ENCODE data around the gene ZNF652. TPM values are rescaled to one million over a fixed set of nuclear protein-coding genes. Genes with fewer than 3 reads are reported as not detected.

ZNF652 gene
- total RNA-seq, 4 donors from 2014 or later = 35.7 to 58.6 (median 43.9) TPM

DNA sequence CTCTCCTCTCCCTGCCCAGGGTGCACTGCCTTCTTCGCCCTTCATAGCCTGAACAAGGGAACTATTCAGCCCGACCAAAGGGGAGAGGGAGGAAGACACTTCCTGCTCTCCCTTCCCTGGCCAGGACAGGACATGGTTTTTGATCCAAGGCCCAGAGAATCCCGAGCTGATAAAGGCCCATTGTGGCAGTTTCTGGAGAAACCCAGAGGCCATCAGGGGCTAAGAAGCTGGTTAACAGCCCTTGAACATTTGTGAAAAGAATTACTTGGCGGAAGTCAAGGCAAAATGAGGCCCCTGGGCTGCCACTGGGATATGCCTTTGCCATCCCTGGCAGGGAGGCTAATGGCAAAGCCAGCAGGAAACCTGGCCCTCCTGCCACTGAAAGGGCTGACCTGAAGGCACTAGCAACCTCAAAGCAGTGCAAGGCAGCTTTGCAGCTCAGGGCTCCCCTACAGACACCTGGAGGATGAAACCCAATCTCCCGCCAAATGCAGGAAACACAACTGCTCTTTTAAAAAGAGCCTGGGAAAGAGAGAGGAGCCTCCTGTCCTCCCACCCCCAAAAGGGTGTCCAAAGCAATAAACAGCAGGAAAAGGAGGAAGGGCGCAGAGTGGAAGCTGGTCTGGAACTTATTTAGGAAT, 40.0 kb upstream of the ZNF652 start:
- TF ChIP-seq EP300 (IDR thresholded peaks at IDR 0.05) = no peak
- TF ChIP-seq, protein P1, sequence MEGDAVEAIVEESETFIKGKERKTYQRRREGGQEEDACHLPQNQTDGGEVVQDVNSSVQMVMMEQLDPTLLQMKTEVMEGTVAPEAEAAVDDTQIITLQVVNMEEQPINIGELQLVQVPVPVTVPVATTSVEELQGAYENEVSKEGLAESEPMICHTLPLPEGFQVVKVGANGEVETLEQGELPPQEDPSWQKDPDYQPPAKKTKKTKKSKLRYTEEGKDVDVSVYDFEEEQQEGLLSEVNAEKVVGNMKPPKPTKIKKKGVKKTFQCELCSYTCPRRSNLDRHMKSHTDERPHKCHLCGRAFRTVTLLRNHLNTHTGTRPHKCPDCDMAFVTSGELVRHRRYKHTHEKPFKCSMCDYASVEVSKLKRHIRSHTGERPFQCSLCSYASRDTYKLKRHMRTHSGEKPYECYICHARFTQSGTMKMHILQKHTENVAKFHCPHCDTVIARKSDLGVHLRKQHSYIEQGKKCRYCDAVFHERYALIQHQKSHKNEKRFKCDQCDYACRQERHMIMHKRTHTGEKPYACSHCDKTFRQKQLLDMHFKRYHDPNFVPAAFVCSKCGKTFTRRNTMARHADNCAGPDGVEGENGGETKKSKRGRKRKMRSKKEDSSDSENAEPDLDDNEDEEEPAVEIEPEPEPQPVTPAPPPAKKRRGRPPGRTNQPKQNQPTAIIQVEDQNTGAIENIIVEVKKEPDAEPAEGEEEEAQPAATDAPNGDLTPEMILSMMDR (IDR thresholded peaks at IDR 0.05) = no peak
- no peak for TF ChIP-seq POLR2A (IDR thresholded peaks at IDR 0.05)
- 57 to 58% methylated on average over 6 of the region's 6 CpGs for WGBS, 2 donors
- no peak overlapping the region for H3K4me3 ChIP-seq
- no peaks in the 10 kb centered on the region for H3K9me3 ChIP-seq
- H3K36me3 ChIP-seq = peaks cover 0 to 44% (median 8%) of the 10 kb centered on the region in 3 donors
- DNase-seq (ENCODE audit: low spot score in 2 of 2) = no peak
- no peaks in the 10 kb centered on the region for H3K27me3 ChIP-seq
- H3K4me1 ChIP-seq = peaks cover 0 to 39% (median 12%) of the 10 kb centered on the region in 4 donors
- H3K27ac ChIP-seq = peak overlapping the region; percentile 42 to 78 (median 66)

DNA sequence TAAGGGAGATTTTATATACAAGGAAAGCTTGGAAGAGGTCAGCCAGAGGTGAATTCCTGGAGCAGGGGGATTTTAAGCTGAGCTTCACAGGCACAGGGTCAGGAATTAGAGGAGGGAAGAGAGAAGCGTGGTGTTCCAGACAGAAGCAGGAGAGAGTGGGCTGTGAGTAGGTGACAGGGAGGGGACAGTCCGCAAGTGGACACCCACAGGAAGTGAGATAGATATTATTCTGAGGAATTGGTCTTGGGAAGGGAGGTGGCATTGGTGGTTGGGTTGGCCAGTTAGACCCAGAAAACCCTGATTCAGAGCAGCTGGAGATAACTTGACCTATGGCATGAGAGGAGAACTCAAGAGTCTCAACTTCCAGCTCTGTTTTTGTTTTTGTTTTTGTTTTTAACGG, 37.9 kb upstream of the ZNF652 start:
- Histone ChIP-seq H3K9me3 (no peaks in the 10 kb centered on the region), H3K27ac (peak overlapping the region in 2 of 4 donors; percentile 11 to 49), H3K4me3 (no peak overlapping the region), H3K36me3 (peaks cover 0 to 23% (median 0%) of the 10 kb centered on the region in 3 donors), H3K4me1 (peaks cover 0 to 39% (median 12%) of the 10 kb centered on the region in 4 donors), H3K27me3 (no peaks in the 10 kb centered on the region)
- 42 to 48% methylated on average over 3 of the region's 3 CpGs for WGBS, 2 donors
- DNase-seq (ENCODE audit: low spot score in 2 of 2) = no peak
- TF ChIP-seq EP300 (IDR thresholded peaks at IDR 0.05) (no peak), POLR2A (IDR thresholded peaks at IDR 0.05) (no peak)
- TF ChIP-seq, protein P1 (IDR thresholded peaks at IDR 0.05) = no peak

DNA sequence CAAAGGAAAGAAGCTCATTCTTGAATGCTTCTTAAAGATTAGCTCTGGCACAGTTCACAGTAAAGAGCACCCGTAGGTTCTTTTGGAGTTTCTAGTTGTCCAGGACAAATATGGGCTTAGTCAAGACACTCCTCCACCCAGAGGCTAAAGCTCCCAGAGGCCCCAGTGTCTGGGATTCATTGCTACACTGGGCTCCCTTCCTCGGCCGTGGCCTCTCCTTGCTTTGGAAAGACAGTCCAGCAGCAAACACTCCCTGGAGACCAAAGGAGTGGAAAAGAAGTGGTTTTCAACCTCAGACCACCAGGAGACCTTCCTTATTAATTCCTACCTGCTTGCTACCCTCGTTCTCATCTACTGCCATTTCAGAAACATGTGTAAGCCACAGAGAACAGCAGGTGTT, 35.5 kb upstream of the ZNF652 start:
- H3K36me3 ChIP-seq = peaks cover 0 to 2% (median 0%) of the 10 kb centered on the region in 3 donors
- H3K4me3 ChIP-seq = no peak overlapping the region
- no peaks in the 10 kb centered on the region for H3K9me3 ChIP-seq
- WGBS, 2 donors = 56 to 68% methylated on average over 4 of the region's 4 CpGs
- TF ChIP-seq EP300 (IDR thresholded peaks at IDR 0.05) (no peak), POLR2A (IDR thresholded peaks at IDR 0.05) (no peak)
- TF ChIP-seq, protein P1 (IDR thresholded peaks at IDR 0.05) = no peak
- no peak for DNase-seq (ENCODE audit: low spot score in 2 of 2)
- no peak overlapping the region for H3K27ac ChIP-seq
- H3K4me1 ChIP-seq = peaks cover 0 to 37% (median 15%) of the 10 kb centered on the region in 4 donors
- H3K27me3 ChIP-seq = no peaks in the 10 kb centered on the region

DNA sequence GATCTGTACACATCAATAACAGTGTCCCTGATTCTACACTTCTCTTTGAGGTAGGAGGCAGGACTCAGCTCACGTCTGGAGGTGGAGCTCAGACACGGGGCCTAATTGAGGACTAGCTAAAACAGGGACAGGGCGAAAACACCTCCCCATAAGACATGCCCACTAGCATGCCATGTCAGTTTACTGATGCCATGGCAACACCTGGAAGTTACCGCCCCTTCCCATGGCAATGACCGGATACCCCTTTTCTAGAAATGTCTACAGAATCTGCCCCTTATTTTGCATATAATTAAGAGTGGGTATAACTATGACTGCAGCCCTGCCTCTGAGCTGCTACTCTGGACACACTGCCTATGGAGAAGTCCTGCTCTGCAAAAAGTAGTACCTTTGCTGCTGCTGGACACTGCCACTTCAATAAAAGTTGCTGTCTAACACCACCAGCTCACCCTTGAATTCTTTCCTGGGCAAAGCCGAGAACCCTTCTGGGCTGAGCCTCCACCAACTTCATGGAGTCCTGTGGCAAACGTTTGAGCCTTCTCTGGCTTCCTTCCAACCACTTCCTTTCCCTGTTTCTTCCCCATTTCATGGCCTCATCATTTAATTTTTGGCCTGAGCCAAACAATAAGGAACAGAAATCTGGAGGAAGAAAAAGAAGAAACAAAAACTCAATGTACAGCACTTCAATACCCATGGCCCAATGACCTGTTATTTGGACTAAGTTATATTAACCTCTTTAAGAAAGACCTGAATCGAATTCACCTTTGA, 31.6 kb upstream of the ZNF652 start:
- no peaks in the 10 kb centered on the region for H3K9me3 ChIP-seq
- H3K4me1 ChIP-seq = peaks cover 0 to 41% (median 36%) of the 10 kb centered on the region in 4 donors
- no peaks in the 10 kb centered on the region for H3K27me3 ChIP-seq
- H3K36me3 ChIP-seq = no peaks in the 10 kb centered on the region
- no peak overlapping the region for H3K4me3 ChIP-seq
- WGBS, 2 donors = 67 to 70% methylated on average over 8 of the region's 8 CpGs
- TF ChIP-seq, protein P1 (IDR thresholded peaks at IDR 0.05) = no peak
- TF ChIP-seq POLR2A (IDR thresholded peaks at IDR 0.05) (no peak), EP300 (IDR thresholded peaks at IDR 0.05) (no peak)
- no peak for DNase-seq (ENCODE audit: low spot score in 2 of 2)
- H3K27ac ChIP-seq = no peak overlapping the region
